Mesothelial cell of epicardium (in vitro differentiated cells): ENCODE measurements around the gene INSIG1. TPM values are rescaled to one million over a fixed set of nuclear protein-coding genes. Genes with fewer than 3 reads are reported as not detected.

ENCODE experiments used
- DNase-seq, 2 experiments: peaks; one replicate each; pipeline ENCODE4 v3.0.0; 2021; ENCODE audit warnings: low spot score in 2 of 2; ENCODE audit not compliant: unreplicated experiment in 2 of 2
- H3K27ac Mint-ChIP-seq: 2 replicates; pipeline ENCODE4 v1.8.0; 2021; ENCODE audit warnings: mixed read lengths
- H3K27me3 Mint-ChIP-seq: 2 replicates; pipeline ENCODE4 v1.8.0; 2021; ENCODE audit warnings: low read depth, mixed read lengths
- H3K36me3 Mint-ChIP-seq: 2 replicates; pipeline ENCODE4 v1.8.0; 2021; ENCODE audit warnings: mixed read lengths
- H3K4me1 Mint-ChIP-seq: 2 replicates; pipeline ENCODE4 v1.8.0; 2021; ENCODE audit warnings: mixed read lengths
- H3K4me3 Mint-ChIP-seq: 2 replicates; pipeline ENCODE4 v1.8.0; 2021; ENCODE audit warnings: mild to moderate bottlenecking, moderate library complexity, mixed read lengths
- H3K9me3 Mint-ChIP-seq: 2 replicates; pipeline ENCODE4 v1.8.0; 2021; ENCODE audit warnings: mixed read lengths
- CTCF ChIP-seq: fragments of 200-600 bp; sonication (generic); IDR thresholded peaks from one replicate; pipeline ENCODE4 v1.5.0; 2021; ENCODE audit warnings: antibody characterized with exemption; ENCODE audit not compliant: unreplicated experiment
- total RNA-seq: library from RNA; stranded (reverse); gene quantifications from 3 replicates; pipeline ENCODE4 v1.2.1, GENCODE V29; 2021

INSIG1 gene
- total RNA-seq, 1 donor from 2014 or later = 38.2 TPM

- Mint-ChIP-seq H3K9me3 (no peaks in the 10 kb centered on the region), H3K27ac (no peak overlapping the region), H3K36me3 (no peaks in the 10 kb centered on the region), H3K27me3 (peaks cover 65% of the 10 kb centered on the region), H3K4me1 (no peaks in the 10 kb centered on the region), H3K4me3 (no peak overlapping the region)
- no peak for TF ChIP-seq CTCF
- DNase-seq = no peak
These were observed 54.5 kb downstream of the INSIG1 start for GRCh38 chr7:155352076-155352752.

GRCh38 chr7:155352753-155353115, 55.1 kb downstream of the INSIG1 start:
- Mint-ChIP-seq H3K4me1 (no peaks in the 10 kb centered on the region), H3K9me3 (no peaks in the 10 kb centered on the region), H3K27me3 (peaks cover 70% of the 10 kb centered on the region), H3K36me3 (no peaks in the 10 kb centered on the region), H3K4me3 (no peak overlapping the region), H3K27ac (no peak overlapping the region)
- no peak for DNase-seq
- no peak for TF ChIP-seq CTCF

GRCh38 chr7:155353256-155353897, 55.7 kb downstream of the INSIG1 start:
- no peak for TF ChIP-seq CTCF
- Mint-ChIP-seq H3K9me3 (no peaks in the 10 kb centered on the region), H3K27ac (no peak overlapping the region), H3K27me3 (peaks cover 77% of the 10 kb centered on the region), H3K36me3 (no peaks in the 10 kb centered on the region), H3K4me3 (no peak overlapping the region), H3K4me1 (no peaks in the 10 kb centered on the region)
- no peak for DNase-seq

- Mint-ChIP-seq H3K4me3 (no peak overlapping the region), H3K9me3 (no peaks in the 10 kb centered on the region), H3K27ac (no peak overlapping the region), H3K36me3 (no peaks in the 10 kb centered on the region), H3K4me1 (no peaks in the 10 kb centered on the region), H3K27me3 (peaks cover 88% of the 10 kb centered on the region)
- TF ChIP-seq CTCF = no peak
- DNase-seq = no peak
These were observed 56.8 kb downstream of the INSIG1 start for GRCh38 chr7:155354371-155355048.

- Mint-ChIP-seq H3K4me1 (no peaks in the 10 kb centered on the region), H3K36me3 (no peaks in the 10 kb centered on the region), H3K27me3 (peaks cover 95% of the 10 kb centered on the region), H3K9me3 (no peaks in the 10 kb centered on the region), H3K4me3 (no peak overlapping the region), H3K27ac (no peak overlapping the region)
- DNase-seq = no peak
- no peak for TF ChIP-seq CTCF
These were observed 57.5 kb downstream of the INSIG1 start for GRCh38 chr7:155355176-155355575.
